Measurements from ENCODE around the gene KCP. TPM values are rescaled to one million over a fixed set of nuclear protein-coding genes. Genes with fewer than 3 reads are reported as not detected.

The KCP gene
- polyA plus RNA-seq, 3 donors: 0.11 to 0.16 TPM; not detected in 1

GRCh38 chr7:128835790-128836641 lies 74.5 kb downstream of the KCP start:
- peaks cover 17 to 35% of the 10 kb centered on the region in 2 donors for H3K27me3 ChIP-seq (ENCODE audit: control insufficient read depth in 2 of 2, insufficient read depth in 2 of 2, low read length in 2 of 2)
- Mint-ChIP-seq H3K27me3 (ENCODE audit: low read depth in 3 of 3) (peaks cover 32 to 41% (median 38%) of the 10 kb centered on the region in 3 donors), H3K4me1 (peaks cover 8% of the 10 kb centered on the region), H3K36me3 (no peaks in the 10 kb centered on the region), H3K9me3 (peaks cover 0 to 10% (median 2%) of the 10 kb centered on the region in 7 donors), H3K4me3 (no peak overlapping the region), H3K27ac (no peak overlapping the region)
- TF ChIP-seq, protein P1, sequence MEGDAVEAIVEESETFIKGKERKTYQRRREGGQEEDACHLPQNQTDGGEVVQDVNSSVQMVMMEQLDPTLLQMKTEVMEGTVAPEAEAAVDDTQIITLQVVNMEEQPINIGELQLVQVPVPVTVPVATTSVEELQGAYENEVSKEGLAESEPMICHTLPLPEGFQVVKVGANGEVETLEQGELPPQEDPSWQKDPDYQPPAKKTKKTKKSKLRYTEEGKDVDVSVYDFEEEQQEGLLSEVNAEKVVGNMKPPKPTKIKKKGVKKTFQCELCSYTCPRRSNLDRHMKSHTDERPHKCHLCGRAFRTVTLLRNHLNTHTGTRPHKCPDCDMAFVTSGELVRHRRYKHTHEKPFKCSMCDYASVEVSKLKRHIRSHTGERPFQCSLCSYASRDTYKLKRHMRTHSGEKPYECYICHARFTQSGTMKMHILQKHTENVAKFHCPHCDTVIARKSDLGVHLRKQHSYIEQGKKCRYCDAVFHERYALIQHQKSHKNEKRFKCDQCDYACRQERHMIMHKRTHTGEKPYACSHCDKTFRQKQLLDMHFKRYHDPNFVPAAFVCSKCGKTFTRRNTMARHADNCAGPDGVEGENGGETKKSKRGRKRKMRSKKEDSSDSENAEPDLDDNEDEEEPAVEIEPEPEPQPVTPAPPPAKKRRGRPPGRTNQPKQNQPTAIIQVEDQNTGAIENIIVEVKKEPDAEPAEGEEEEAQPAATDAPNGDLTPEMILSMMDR (IDR thresholded peaks at IDR 0.05): no peak
- intact Hi-C loops (cut with micrococcal nuclease): no loop called here
- no peak overlapping the region for H3K4me3 ChIP-seq (replicated peaks in 1 of 3; ENCODE audit: low read depth in 2 of 3, low read length in 3 of 3)
- no peak overlapping the region for H3K4me2 ChIP-seq (replicated peaks; ENCODE audit: extremely low read depth, low read length, poor library complexity, severe bottlenecking)
- no peaks in the 10 kb centered on the region for H3K79me2 ChIP-seq (ENCODE audit: insufficient read depth, low read length)
- no peaks in the 10 kb centered on the region for H4K20me1 ChIP-seq (ENCODE audit: insufficient read depth, low read length)
- H3K36me3 ChIP-seq (replicated peaks in 1 of 2; ENCODE audit: control insufficient read depth in 1 of 2, insufficient read depth in 2 of 2, low read length in 2 of 2): no peaks in the 10 kb centered on the region
- H3K27ac ChIP-seq (ENCODE audit: low read depth in 1 of 2, low read length in 2 of 2): no peak overlapping the region
- peaks cover 7 to 12% of the 10 kb centered on the region in 2 donors for H3K4me1 ChIP-seq (ENCODE audit: control insufficient read depth in 1 of 2, insufficient read depth in 2 of 2, low read length in 2 of 2)
- no peak overlapping the region for H3K9ac ChIP-seq (ENCODE audit: insufficient read depth, low read length, poor library complexity, severe bottlenecking)
- H3K9me3 ChIP-seq (replicated peaks in 1 of 2; ENCODE audit: control insufficient read depth in 1 of 2, insufficient read depth in 1 of 2, low read length in 2 of 2): no peaks in the 10 kb centered on the region
- DNase-seq: no peak
- WGBS (ENCODE audit: insufficient coverage): 95% methylated on average over 12 of the region's 14 CpGs
- H2AFZ ChIP-seq (ENCODE audit: insufficient read depth, low read depth, low read length, poor library complexity, severe bottlenecking): no peak overlapping the region

- 96% methylated on average over 14 of the region's 16 CpGs for WGBS (ENCODE audit: insufficient coverage)
- peaks cover 39 to 48% (median 45%) of the 10 kb centered on the region in 3 donors for H3K27me3 Mint-ChIP-seq (ENCODE audit: low read depth in 3 of 3)
- Histone ChIP-seq H3K79me2 (ENCODE audit: insufficient read depth, low read length) (no peaks in the 10 kb centered on the region), H3K9me3 (replicated peaks in 1 of 2; ENCODE audit: control insufficient read depth in 1 of 2, insufficient read depth in 1 of 2, low read length in 2 of 2) (no peaks in the 10 kb centered on the region), H3K9ac (ENCODE audit: insufficient read depth, low read length, poor library complexity, severe bottlenecking) (no peak overlapping the region), H3K4me2 (replicated peaks; ENCODE audit: extremely low read depth, low read length, poor library complexity, severe bottlenecking) (no peak overlapping the region), H3K36me3 (replicated peaks in 1 of 2; ENCODE audit: control insufficient read depth in 1 of 2, insufficient read depth in 2 of 2, low read length in 2 of 2) (no peaks in the 10 kb centered on the region), H3K27me3 (ENCODE audit: control insufficient read depth in 2 of 2, insufficient read depth in 2 of 2, low read length in 2 of 2) (peaks cover 23 to 41% of the 10 kb centered on the region in 2 donors), H3K27ac (ENCODE audit: low read depth in 1 of 2, low read length in 2 of 2) (no peak overlapping the region), H2AFZ (ENCODE audit: insufficient read depth, low read depth, low read length, poor library complexity, severe bottlenecking) (no peak overlapping the region), H3K4me3 (replicated peaks in 1 of 3; ENCODE audit: low read depth in 2 of 3, low read length in 3 of 3) (no peak overlapping the region), H4K20me1 (ENCODE audit: insufficient read depth, low read length) (no peaks in the 10 kb centered on the region), H3K4me1 (ENCODE audit: control insufficient read depth in 1 of 2, insufficient read depth in 2 of 2, low read length in 2 of 2) (peaks cover 15 to 19% of the 10 kb centered on the region in 2 donors)
- TF ChIP-seq, protein P1 (IDR thresholded peaks at IDR 0.05): no peak
- peaks cover 0 to 12% (median 4%) of the 10 kb centered on the region in 7 donors for H3K9me3 Mint-ChIP-seq
- H3K4me3 Mint-ChIP-seq: no peak overlapping the region
- DNase-seq: no peak
- intact Hi-C loops (cut with micrococcal nuclease): no loop called here
- H3K36me3 Mint-ChIP-seq: no peaks in the 10 kb centered on the region
- peaks cover 15% of the 10 kb centered on the region for H3K4me1 Mint-ChIP-seq
- no peak overlapping the region for H3K27ac Mint-ChIP-seq
Observed at GRCh38 chr7:128835231-128835751, 75.2 kb downstream of the KCP start.

Measured in CD14-positive monocyte (primary cell).